Tongue (tissue), 2 donors: ENCODE measurements around the gene GNG10. TPM values are rescaled to one million over a fixed set of nuclear protein-coding genes. Genes with fewer than 3 reads are reported as not detected.
"Not testable (repeated sequence)": the region's sequence is repeated elsewhere in the genome, so short reads cannot be mapped to it uniquely, and the experiment has no call there.

Experiments used
- DNase-seq: peaks from one replicate; pipeline ENCODE4 v3.0.0-alpha.2; 2015
- total RNA-seq: library from RNA; depleted of rRNA; stranded (reverse); fragments of >200 nt; gene quantifications from one replicate; pipeline ENCODE4 v1.2.3, GENCODE V29; 2014

The GNG10 gene
- total RNA-seq, result 54.4 TPM

DNA sequence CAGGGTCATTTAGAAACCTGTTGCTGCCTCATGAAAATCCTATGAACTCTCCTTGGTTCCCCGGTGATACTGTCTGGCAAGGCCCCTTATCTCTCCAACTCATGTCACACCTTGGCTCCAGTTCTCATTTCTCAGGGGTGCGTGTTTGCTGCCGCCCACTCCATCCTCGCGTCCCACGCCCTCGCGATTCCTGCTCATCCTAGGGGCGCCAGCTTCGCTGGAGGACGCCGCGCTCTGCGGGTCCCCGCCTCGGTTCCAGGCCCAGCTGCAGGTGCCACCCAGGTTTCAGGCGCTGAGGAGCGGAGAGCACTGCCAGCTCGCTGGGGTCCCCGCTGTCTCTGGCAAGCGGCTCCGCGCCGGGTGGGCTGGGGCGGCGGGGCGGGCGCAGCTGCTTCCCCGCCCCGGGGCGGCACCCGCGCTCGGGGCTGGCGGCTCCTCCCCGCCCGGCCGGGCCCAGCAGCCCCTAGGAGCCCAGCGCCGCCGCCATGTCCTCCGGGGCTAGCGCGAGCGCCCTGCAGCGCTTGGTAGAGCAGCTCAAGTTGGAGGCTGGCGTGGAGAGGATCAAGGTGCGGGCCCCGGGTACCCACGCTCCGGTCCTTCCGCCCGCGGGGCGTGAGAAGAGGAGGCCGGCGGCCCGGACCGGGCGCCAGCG is at the start of gene GNG10:
GNG10 (plus strand) TSS at position 456 of the 652 bp plus-strand sequence; CDS start at position 486, 30 bp downstream.
- peak; percentile 83 for DNase-seq

DNA sequence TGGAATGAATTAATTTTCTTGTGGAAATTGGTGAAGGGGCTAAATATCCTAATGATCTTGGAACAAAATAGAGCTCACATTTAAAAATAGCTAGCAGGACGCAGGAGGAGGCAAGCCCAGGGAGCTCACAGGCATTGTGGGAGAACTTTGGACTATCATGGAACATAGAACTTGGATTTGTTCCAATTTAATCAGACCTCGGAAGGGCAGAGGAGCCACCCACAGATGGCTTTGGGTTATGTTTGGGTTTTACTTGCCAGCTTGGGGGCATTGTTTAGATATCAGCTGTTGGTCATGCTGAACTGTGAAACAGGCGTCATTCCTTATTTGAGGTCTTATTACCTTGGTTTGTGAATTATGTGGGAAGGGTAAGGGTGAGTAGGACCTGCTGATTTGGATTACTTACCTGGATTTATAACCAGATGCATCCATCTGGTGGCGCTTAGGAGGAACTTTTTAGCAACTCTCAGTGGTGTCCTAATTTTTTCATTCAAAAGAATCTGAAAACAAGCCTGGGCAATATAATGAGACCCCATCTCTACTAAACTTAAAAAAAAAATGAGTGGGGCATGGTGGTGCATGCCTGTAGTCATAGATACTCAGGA is 47.9 kb upstream of the GNG10 start:
- DNase-seq, result peak; percentile 34

DNA sequence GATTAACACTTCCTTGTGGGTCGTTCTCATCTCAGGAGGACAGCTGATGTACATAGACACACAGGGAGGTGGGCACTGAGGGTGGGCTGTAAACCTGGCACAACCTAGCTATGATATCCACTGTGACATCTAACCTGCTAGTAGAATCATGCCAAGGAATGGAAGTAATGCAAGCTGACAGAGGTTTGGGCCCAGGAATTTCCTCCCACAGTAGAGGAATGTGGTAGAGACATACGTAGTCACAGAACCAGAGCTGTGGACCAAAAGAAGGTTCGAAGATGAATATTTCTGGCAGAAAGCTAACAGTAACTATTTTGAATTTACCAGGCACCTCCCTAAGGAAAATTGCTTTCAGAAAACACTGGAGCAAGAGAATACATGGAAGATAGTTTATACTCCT is 45.5 kb upstream of the GNG10 start:
- DNase-seq, result no peak

DNA sequence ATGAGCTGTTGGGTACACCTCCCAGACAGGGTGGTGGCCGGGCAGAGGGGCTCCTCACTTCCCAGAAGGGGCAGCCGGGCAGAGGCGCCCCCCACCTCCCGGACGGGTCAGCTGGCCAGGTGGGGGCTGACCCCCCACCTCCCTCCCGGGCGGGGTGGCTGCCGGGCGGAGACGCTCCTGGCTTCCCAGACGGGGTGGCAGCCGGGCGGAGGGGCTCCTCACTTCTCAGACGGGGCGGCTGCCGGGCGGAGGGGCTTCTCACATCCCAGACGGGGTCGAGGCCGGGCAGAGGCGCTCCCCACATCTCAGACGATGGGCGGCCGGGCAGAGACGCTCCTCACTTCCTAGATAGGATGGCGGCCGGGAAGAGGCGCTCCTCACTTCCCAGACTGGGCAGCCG is 44.1 kb upstream of the GNG10 start:
- not testable (repeated sequence) for DNase-seq

DNA sequence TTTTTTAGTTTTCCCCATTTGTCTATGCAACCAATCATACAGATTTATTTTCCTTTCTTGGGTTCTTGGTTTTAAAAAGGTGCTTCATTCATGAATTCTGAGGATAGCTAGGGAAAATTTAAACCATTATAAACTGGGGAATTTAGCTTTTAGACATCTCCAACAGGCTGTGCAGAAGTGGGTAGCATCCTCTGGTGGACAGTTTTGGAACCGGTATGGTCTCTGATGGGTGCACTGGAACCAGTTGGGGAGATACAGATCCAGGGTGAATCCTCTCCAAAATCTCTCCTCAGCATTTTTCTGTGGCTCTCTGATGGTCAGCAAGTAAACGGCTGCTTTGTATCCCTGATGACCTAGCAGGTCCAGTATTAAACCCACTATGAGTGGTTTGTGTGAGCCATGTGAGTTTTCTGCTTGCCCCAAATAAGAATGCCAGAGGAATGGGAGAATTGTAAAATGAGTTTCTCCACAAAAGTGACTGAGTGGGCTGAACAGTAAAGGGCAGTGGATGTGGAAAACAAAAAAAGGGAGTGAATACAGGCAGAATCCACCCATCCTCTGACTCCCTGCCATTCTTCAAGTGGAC is 39.4 kb upstream of the GNG10 start:
- peak; percentile 37 for DNase-seq

DNA sequence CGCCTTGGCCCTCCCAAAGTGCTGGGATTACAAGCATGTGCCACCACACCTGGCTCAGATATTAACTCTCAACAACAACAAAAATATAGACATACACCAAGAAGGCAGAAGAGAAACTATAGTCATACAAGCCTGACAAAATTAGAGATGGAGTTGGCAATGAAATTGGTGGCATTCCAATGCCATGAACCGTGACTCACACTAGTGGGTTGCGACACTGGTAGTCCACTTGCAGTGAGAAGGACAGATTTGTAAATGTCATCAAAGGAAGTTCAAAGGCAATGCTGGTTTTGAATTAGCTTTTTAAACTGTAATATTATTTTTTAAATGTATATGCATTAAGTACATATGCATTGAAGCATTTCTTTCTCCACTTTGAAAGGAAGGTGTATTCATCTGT is 38.8 kb upstream of the GNG10 start:
- no peak for DNase-seq

DNA sequence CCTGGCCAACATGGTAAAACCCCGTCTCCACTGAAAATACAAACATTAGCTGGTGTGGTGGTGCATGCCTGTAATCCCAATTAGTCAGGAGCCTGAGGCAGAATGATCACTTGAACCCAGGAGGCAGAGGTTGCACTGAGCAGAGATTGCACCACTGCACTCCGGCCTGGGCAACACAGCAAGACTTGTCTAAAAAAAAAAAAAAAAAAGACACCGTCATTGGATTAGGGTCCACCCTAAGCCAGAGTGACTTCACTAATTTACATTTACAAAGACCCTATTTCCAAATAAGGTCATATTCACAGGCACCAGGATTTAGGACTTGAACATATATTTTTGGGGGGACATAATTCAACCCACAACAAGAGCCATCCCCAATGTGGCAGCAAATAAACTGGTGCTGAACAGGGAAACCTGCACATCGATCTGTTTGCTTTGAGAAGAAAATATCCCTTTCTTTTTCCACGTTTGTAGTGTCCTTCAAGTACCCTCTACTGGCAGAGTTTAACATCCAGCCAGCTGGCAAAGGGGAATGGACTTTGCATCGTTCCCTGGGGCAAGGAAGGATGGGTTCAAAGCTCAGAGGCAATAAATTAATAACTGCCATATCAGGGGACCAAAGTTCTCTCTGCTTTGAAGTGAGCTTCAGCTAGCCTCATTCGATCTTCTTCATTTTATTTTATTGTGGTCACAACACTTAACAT is 34.0 kb upstream of the GNG10 start:
- DNase-seq, result no peak

DNA sequence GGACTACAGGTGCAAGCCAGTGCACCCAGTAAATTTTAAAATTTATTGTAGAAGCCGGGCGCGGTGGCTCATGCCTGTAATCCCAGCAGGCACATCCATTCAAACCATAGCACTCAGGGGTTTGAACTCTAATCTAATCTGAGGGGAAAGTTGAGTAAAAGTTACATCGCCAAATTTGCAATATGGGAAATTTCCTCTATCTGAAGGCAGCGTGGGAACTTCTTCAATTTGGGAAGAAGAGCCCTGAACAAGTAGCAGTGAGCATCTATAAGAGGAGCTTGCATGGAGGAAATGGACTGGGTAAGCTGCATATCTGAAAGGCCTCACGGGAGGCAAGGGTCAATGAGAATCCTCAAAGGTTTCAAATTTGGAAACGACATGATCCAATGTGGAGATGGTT is 33.0 kb upstream of the GNG10 start:
- DNase-seq, result no peak

DNA sequence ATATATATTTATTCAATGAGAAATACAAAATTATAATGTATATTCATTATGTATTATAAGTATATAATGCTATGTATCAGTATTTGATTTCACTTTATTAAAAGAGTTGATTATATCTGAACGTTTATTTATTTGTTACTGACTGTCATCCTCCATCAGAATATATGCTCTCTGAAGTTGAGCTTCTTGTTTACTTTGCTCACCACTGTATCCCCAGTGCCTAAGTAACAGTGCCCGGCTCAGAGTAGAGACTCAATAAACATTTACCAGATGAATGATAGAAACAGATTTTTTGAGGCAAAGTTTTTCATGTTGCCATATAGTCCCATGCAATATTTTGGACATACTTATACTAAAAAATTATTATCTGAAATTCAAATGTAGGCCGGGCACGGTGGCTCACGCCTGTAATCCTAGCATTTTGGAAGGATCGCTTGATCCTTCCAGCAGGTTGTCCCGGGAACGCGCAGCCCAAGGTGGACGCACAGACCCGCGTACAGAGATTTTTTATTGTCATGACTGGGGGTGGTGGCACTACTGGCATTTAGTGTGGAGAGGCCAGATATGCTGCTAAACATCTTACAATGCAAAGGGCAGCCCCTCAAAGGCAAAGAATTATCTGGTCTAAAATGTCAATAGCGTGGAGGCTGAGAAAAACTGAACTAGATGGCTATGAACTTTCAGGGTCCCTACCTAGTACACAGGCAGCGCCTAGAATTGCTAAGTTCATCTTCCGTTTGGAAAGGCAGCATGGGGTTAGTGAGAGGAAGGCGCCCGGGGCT is 31.0 kb upstream of the GNG10 start:
- no peak for DNase-seq

DNA sequence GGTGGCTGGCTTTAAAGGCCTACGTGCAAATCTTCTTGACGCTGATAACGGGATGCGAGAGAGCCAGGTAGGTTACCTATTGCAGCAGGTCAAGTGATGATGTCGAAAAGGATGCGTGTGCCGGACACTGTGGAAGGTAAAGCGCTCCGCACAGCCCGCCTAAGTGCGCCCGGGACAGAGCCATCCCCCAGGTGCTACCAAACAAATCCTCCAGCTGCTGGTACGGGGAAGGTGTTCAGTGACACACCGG is 30.5 kb upstream of the GNG10 start:
- DNase-seq, result no peak

DNA sequence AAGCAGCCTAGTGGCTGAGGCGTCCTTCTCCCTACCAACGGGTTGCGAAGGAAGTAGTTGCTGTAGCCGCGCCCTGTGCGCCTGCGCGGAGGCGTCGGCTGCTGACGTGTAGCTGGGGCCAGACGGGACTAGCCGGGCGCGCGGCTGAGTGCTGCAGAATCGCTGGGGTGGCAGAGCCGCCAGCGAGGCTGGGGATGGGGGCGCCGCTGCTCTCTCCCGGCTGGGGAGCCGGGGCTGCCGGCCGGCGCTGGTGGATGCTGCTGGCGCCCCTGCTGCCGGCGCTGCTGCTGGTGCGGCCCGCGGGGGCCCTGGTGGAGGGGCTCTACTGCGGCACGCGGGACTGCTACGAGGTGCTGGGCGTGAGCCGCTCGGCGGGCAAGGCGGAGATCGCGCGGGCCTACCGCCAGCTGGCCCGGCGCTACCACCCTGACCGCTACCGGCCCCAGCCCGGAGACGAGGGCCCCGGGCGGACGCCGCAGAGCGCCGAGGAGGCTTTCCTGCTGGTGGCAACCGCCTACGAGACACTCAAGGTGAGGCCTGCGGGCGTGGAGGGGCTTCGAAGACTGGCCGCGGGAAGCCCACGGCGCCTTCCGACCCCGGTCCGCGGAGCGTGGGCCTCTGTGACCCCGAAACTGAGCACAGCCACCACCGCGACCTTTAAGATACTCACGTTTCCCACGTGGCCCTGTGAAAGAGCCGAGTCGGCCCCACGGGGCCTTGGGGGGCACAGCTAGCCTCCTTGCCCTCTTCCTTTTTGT is 30.0 kb upstream of the GNG10 start, which contains the start of gene DNAJC25:
DNAJC25 (plus strand) TSS at position 121 of the 758 bp plus-strand sequence; CDS start at position 195, 74 bp downstream.
- peak; percentile 99 for DNase-seq

DNA sequence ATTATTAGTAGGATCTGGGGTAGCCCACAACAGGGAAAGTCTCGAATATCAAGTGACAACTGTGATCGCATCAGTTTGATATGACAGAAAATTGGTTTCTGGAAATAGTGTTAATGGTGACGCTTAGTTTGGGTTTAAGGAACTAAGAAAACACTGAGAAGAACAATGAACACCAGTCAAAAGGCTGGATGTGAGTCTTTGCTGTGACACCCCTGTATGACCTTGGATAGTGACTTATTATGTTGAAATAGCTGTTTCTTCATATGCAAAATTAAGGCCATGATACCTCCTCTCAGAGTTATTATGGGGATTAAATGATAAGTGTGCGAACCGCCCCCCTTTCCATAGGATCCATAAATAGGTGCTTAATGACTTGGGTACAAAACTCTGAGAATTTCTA is 29.3 kb upstream of the GNG10 start:
- no peak for DNase-seq

DNA sequence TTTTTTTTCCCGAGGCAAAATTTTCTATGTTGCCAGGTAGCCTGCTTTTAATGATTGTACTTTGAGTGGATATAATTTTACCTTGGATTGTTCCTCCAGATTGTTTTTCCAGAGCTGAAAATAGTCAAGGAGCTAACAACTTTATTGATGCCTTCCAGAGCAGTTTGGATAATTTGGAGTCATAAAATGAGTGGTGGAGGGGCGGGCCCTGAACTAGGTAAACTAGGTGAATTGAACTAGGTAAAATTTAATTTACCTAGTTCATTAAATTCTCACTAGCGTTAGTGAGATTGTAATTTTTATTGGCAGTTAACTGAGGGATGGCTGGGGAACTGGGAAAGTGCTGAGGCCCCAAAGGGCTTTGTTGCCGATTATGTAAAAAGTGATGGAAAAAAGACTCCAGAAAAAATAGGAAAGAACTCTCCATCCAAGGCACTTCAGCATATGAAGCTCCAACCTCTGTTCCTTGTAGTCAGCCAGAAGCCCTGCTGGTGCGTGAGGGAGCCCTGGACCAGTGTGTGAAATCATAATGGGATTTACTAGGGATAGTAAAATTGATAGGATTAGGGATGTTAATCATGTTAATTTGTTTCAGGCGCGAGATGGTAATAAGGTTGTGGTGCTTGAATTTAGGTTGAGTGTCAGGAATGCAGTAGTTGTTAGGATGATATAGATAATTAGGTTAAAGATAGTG is 28.6 kb upstream of the GNG10 start:
- DNase-seq, result no peak

DNA sequence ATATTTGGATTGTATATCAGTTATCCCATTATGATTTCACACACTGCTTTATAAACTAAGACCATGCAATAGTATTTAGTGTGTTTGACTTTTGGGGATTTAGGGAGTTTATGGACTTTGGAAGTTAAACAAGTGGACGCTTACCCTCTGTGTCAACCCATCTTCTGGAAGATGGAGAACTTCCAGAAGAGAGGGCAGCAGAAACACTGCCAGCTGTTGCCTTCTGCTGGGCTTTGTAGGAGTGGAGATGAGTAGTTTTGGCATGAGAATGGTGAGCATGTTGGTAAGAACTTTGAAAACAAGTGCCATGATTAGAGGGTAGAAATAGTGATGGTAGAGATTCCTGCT is 28.0 kb upstream of the GNG10 start:
- DNase-seq, result peak; percentile 21

DNA sequence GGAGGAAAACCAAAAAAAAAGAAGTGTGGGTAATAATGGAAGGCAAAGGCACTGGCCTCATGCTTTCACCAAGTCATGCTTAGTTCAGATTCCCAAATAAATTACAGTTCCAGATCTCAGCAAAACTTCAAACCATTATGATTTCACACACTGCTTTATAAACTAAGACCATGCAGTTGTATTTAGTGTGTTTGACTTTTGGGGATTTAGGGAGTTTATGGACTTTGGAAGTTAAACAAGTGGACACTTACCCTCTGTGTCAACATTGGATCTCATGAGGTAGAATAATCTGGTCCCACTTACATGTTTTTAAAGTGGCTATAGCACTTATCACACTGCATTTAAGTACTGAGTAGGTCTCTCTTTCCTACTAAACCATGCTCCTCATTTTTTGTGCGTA is 26.5 kb upstream of the GNG10 start:
- DNase-seq, result no peak

DNA sequence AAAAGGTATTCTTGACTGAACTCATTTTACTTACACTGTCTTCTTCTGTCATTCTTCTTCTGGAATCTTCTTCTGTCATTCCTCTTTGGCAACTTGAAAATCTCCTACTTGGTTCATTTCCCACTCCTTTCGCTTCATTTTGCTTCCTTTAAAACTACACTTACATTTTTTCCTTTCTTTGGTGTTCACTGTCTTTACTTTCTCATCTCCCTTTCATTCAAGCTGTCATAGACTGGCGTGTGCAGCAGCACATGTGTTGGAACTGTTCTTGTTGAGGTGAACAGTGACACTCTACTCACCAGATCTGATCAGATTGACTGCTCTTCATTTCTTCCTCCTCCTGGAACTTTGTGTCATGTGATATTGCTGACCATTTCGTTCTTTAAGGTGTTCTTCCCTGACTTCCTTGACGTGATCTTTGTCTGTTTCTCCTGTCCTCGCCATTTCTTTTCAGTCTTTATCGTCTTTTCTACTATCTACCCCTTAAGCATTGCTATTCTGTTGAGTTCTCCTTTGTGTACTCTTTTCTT is 23.9 kb upstream of the GNG10 start:
- no peak for DNase-seq

DNA sequence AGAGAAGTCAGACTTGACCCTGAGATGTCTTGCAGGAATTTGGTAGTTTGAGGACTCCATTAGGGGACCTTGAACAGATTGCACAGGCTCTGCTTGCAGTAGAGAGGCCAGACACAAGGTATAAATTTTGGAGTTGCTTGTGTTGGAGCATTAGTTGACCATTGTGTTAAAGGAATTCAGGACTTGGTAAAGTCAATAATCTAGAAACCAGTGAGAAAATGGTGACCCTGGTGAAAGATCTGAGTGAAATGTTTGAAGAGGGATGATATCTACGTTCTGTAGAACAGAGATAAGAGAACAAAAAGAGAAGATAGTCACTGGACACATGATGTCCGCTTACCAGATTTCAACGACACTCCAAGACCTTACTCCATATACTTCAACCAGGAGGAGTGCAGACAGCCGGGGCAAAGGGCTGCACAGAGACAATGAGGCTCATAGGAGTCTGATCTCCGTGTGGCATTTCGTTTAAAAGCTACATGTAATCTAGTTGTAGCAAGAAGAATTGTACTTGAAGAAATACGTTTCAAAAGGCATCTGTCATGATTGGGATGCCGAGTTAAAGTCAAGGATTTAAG is 17.1 kb upstream of the GNG10 start:
- no peak for DNase-seq

DNA sequence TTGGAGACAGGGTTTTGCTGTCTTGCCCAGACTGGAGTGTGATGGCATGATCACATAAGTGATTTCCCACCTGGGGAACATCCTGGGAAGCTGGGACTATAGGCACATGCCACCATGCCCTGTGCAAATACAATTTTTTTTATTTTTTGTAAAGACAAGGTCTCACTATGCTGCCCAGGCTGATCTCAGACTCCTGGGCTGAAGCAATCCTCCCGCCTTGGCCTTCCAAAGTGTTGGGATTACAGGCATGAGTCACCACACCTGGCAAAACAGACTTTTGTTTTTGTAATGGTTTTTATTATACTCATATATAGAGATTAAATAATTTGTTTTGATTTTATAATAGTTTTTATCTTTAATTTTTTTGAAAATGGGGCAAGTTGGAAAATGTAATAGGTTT is 15.6 kb upstream of the GNG10 start:
- DNase-seq, result no peak

DNA sequence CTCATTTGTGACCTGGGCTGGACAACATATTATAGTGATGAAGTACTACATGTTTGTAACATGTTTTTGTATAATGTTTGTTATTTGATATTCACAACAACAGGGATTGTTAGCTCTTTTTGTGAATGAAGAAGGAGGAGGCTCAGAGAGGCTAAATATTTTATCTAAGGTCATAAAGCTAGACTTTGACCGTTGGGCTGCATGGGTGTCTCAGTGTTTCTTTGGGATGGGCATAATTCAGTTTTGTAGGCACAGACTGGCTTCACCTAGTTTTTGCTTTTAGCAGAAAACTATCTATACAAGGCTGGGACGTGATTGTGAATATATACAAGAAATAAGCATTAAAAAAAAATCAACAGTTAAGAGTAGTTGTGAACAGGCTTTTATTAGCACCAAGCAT is 15.0 kb upstream of the GNG10 start:
- DNase-seq, result no peak

DNA sequence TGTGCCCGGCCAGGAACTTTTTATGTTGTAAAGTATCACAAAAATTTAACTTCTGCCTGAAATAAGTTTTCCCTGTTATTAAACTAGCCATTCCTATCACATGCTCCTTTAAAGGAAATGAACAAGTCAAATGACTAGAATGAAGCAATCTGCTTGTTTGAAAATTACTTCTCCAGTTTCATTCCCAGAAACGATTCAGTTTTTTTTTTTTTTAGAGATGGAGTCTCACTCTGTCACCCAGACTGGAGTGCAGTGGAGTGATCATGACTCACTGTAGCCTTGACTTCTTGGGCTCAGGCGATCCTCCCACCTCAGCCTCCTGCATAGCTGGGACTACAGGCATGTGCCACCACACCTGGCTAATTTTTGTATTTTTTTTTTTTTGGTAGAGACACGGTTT is 13.3 kb upstream of the GNG10 start:
- DNase-seq, result no peak

DNA sequence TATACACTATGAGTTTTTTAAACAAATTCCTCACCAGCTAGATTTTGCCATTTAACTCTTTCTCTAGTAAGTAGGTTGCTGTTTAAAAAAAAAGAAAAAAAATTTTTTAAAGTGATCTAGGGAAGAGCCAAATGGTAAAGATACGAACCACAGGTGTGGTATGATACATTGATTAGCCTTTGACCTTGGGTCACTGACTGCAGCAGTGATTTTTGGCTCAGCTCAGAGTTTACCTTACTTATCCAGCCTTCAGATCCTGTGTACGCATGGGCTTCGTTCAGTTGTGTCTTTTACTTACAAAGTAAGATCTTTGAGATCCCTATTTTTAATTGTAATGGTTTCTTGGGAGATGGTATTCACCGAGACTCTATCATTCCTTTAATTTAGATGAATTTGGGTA is 12.4 kb upstream of the GNG10 start:
- no peak for DNase-seq
